Endothelial cell of umbilical vein (primary cell): ENCODE measurements around the gene INPP5J. TPM values are rescaled to one million over a fixed set of nuclear protein-coding genes. Genes with fewer than 3 reads are reported as not detected.

Source experiments
- BruUV-seq: library from RNA; stranded (reverse); fragments of 400-500 nt; replicated peaks from 2 replicates; lab custom pipeline; 2021; lab: Mats Ljungman, UMichigan
- CTCF ChIA-PET: fragments of 300-600, 350-600 bp; sonication (Branson Sonifier 250); formaldehyde crosslinking; loops from one replicate; lab custom pipeline; 2021; ENCODE audit warnings: antibody characterized with exemption, inconsistent platforms; lab: Charles Lee
- POLR2A ChIA-PET: fragments of 300-600, 350-600 bp; sonication (Branson Sonifier 250); formaldehyde crosslinking; loops from one replicate; lab custom pipeline; 2021; ENCODE audit warnings: antibody characterized with exemption, inconsistent platforms; lab: Charles Lee
- DNase-seq: peaks from one replicate; pipeline ENCODE4 v3.0.0-alpha.2; 2011; ENCODE audit warnings: low read depth, low spot score
- FAIRE-seq: peaks from 2 replicates; lab custom pipeline; 2011; peaks lifted over from hg19 to GRCh38; lab: Jason Lieb, UNC
- H2AFZ ChIP-seq: 2 replicates; pipeline ENCODE4 v1.6.0; 2012; ENCODE audit warnings: low read depth, low read length, control low read depth, inconsistent platforms
- H3K27ac ChIP-seq: 2 replicates; pipeline ENCODE4 v1.5.1; 2011; ENCODE audit warnings: low read depth, mild to moderate bottlenecking, control low read depth, low read length, moderate library complexity; ENCODE audit not compliant: insufficient read depth
- H3K27me3 ChIP-seq, 2 experiments: 2 replicates each; pipeline versions ENCODE4 v1.6.0 to v1.6.1; 2011; ENCODE audit warnings: low read length in 2 of 2, mixed read lengths in 1 of 2; ENCODE audit not compliant: control insufficient read depth in 2 of 2, insufficient read depth in 2 of 2
- H3K36me3 ChIP-seq, 2 experiments: 2 replicates in 1 of 2; 3 replicates in 1 of 2; pipeline ENCODE4 v1.5.1; 2011; ENCODE audit warnings: low read length in 2 of 2, mild to moderate bottlenecking in 1 of 2, moderate library complexity in 1 of 2; ENCODE audit not compliant: control insufficient read depth in 2 of 2, insufficient read depth in 2 of 2; ENCODE audit errors: extremely low read depth in 1 of 2
- H3K4me1 ChIP-seq: 3 replicates; pipeline ENCODE4 v1.5.1; 2011; ENCODE audit warnings: mild to moderate bottlenecking, low read length; ENCODE audit not compliant: control insufficient read depth, insufficient read depth; ENCODE audit errors: extremely low read depth
- H3K4me2 ChIP-seq: 2 replicates; pipeline ENCODE4 v1.6.1; 2011; ENCODE audit warnings: low read length, control low read depth, mixed read lengths; ENCODE audit not compliant: insufficient read depth
- H3K4me3 ChIP-seq, 3 experiments: fragments of 200-600 bp in 1 of 3; sonication (generic), shearing (Covaris generic) in 1 of 3; replicated peaks in 1 of 3; 2 replicates each; pipeline ENCODE4 v1.5.1; 2011 to 2016; ENCODE audit warnings: control low read depth in 3 of 3, low read length in 3 of 3, mild to moderate bottlenecking in 2 of 3, inconsistent platforms in 1 of 3, low read depth in 1 of 3, moderate library complexity in 1 of 3; ENCODE audit not compliant: insufficient read depth in 1 of 3
- H3K79me2 ChIP-seq: 2 replicates; pipeline ENCODE4 v1.6.0; 2012; ENCODE audit warnings: low read length, inconsistent platforms; ENCODE audit not compliant: control insufficient read depth, insufficient read depth
- H3K9ac ChIP-seq: replicated peaks from 2 replicates; pipeline ENCODE3; 2011; ENCODE audit warnings: low read length, control low read depth; ENCODE audit not compliant: insufficient read depth; ENCODE audit errors: extremely low read depth
- H3K9me1 ChIP-seq: replicated peaks from 3 replicates; pipeline ENCODE4 v1.6.0; 2011; ENCODE audit warnings: mild to moderate bottlenecking, low read length; ENCODE audit not compliant: control insufficient read depth, insufficient read depth; ENCODE audit errors: extremely low read depth
- H3K9me3 ChIP-seq: replicated peaks from 2 replicates; pipeline ENCODE4 v1.5.1; 2012; ENCODE audit warnings: low read length, inconsistent platforms; ENCODE audit not compliant: control insufficient read depth, insufficient read depth
- H4K20me1 ChIP-seq: replicated peaks from 2 replicates; pipeline ENCODE3; 2011; ENCODE audit warnings: mild to moderate bottlenecking, low read length; ENCODE audit not compliant: control insufficient read depth, insufficient read depth; ENCODE audit errors: extremely low read depth
- EZH2 ChIP-seq: IDR thresholded peaks from 2 replicates; pipeline ENCODE4 v1.6.1; 2012; ENCODE audit warnings: borderline replicate concordance, low read depth, mild to moderate bottlenecking, moderate library complexity, low read length, inconsistent platforms; ENCODE audit not compliant: severe bottlenecking
- FOS ChIP-seq: IDR thresholded peaks from 2 replicates; pipeline ENCODE4 v1.6.1; 2011; ENCODE audit warnings: mild to moderate bottlenecking, low read length, moderate library complexity, borderline replicate concordance; ENCODE audit not compliant: insufficient read depth
- GATA2 ChIP-seq: IDR thresholded peaks from 2 replicates; pipeline ENCODE4 v1.7.0; 2011; ENCODE audit warnings: low read depth, mild to moderate bottlenecking, moderate library complexity, mixed read lengths, low read length; ENCODE audit not compliant: insufficient read length, insufficient read depth
- JUN ChIP-seq: IDR thresholded peaks from 2 replicates; pipeline ENCODE4 v1.6.1; 2011; ENCODE audit warnings: borderline replicate concordance, low read depth; ENCODE audit not compliant: insufficient read length, insufficient read depth
- MYC ChIP-seq: IDR thresholded peaks from one replicate; pipeline ENCODE4 v1.6.1; 2011; ENCODE audit warnings: mild to moderate bottlenecking, low read depth, low read length
- POLR2A ChIP-seq: IDR thresholded peaks from 2 replicates; pipeline ENCODE4 v1.6.1; 2012; ENCODE audit warnings: low read depth, mild to moderate bottlenecking, control low read depth, low read length
- POLR2AphosphoS5 ChIP-seq: IDR thresholded peaks from 2 replicates; pipeline ENCODE4 v1.6.1; 2012; ENCODE audit warnings: low read depth, mild to moderate bottlenecking, control low read depth, low read length, moderate library complexity; ENCODE audit not compliant: insufficient read depth
- dilution Hi-C: fragments of 300-500 bp; cut with MboI; formaldehyde crosslinking; loops from one replicate; pipeline ENCODE4 v1.15.0; 2019; ENCODE audit warnings: low sequenced_read_pairs; ENCODE audit not compliant: extremely low pct_ligation_motif_present
- intact Hi-C: fragments of 100-400 bp; cut with micrococcal nuclease; formaldehyde crosslinking; loops from one replicate; pipeline ENCODE4 v1.10.0; 2022
- polyA plus RNA-seq, 4 experiments: library from polyadenylated mRNA; depleted of rRNA in 3 of 4; stranded (reverse) in 3 of 4; unstranded in 1 of 4; fragments of >200 nt; gene quantifications; 2 replicates each; pipeline versions ENCODE4 v1.2.1 to v1.2.3, GENCODE V29; 2011 to 2012; ENCODE audit warnings: missing spikeins in 1 of 4
- total RNA-seq: library from RNA; stranded (reverse); gene quantifications from 2 replicates; pipeline ENCODE4 v1.2.3, GENCODE V29; 2021
- TF ChIP-seq, protein P1 (sequence below), 2 donors: IDR thresholded peaks; 1 replicate in 1 of 2; 2 replicates in 1 of 2; pipeline ENCODE4 v1.5.1; 2011; ENCODE audit warnings: low read length in 2 of 2, mild to moderate bottlenecking in 2 of 2, moderate library complexity in 2 of 2, control low read depth in 1 of 2, inconsistent platforms in 1 of 2, low read depth in 1 of 2; ENCODE audit not compliant: insufficient read depth in 1 of 2; ENCODE audit errors: extremely low read depth in 1 of 2
- TF ChIP-seq, protein P2 (sequence below): IDR thresholded peaks from 2 replicates; pipeline ENCODE4 v1.6.1; 2011; ENCODE audit not compliant: insufficient read depth, insufficient read length

The INPP5J gene
- total and polyA plus RNA-seq, 2 donors (not counting 3 experiments of a cell fraction or from before 2014, with no cell fraction given), result 0.43 to 0.49 TPM

DNA sequence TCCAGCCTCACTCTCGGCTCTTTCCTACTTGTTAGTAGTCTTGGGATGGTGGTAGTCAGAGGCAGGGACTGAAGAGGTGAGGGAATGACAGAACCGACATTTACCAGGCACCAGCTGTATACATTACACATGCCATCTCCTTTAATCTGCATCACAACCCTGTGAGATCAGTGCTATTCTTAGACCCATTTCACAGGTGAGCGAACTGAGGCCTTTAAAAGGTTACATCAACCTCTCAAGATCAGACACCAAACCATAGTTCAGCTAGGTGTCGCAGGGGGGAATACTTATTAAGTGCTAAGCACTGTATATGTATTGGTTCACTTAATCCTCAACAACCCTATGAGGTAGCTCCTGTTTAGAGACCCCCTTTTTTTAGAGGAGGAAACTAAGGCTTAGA lies 11.9 kb downstream of the INPP5J start:
- Histone ChIP-seq H3K4me1 (no peaks in the 10 kb centered on the region), H3K9ac (no peak overlapping the region), H3K4me2 (no peak overlapping the region), H3K27me3 (no peaks in the 10 kb centered on the region), H3K36me3 (no peaks in the 10 kb centered on the region), H3K79me2 (no peaks in the 10 kb centered on the region), H3K9me3 (no peaks in the 10 kb centered on the region), H4K20me1 (no peaks in the 10 kb centered on the region), H3K9me1 (no peaks in the 10 kb centered on the region), H3K4me3 (no peak overlapping the region), H2AFZ (no peak overlapping the region), H3K27ac (no peak overlapping the region)
- dilution Hi-C loops, result no loop called here
- BruUV-seq, result no TSS peak
- DNase-seq (no peak), FAIRE-seq (no peak)
- intact Hi-C loops, result no loop called here
- POLR2A ChIA-PET, result no interaction called here
- TF ChIP-seq, protein P1, sequence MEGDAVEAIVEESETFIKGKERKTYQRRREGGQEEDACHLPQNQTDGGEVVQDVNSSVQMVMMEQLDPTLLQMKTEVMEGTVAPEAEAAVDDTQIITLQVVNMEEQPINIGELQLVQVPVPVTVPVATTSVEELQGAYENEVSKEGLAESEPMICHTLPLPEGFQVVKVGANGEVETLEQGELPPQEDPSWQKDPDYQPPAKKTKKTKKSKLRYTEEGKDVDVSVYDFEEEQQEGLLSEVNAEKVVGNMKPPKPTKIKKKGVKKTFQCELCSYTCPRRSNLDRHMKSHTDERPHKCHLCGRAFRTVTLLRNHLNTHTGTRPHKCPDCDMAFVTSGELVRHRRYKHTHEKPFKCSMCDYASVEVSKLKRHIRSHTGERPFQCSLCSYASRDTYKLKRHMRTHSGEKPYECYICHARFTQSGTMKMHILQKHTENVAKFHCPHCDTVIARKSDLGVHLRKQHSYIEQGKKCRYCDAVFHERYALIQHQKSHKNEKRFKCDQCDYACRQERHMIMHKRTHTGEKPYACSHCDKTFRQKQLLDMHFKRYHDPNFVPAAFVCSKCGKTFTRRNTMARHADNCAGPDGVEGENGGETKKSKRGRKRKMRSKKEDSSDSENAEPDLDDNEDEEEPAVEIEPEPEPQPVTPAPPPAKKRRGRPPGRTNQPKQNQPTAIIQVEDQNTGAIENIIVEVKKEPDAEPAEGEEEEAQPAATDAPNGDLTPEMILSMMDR (IDR thresholded peaks at IDR 0.05; ENCODE audit: extremely low read depth in 1 of 2, insufficient read depth in 1 of 2, low read depth in 1 of 2, low read length in 2 of 2), result no peak
- TF ChIP-seq, protein P2, sequence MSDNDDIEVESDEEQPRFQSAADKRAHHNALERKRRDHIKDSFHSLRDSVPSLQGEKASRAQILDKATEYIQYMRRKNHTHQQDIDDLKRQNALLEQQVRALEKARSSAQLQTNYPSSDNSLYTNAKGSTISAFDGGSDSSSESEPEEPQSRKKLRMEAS, result no peak
- TF ChIP-seq JUN, result no peak
- no peak for TF ChIP-seq GATA2
- TF ChIP-seq MYC, result no peak
- CTCF ChIA-PET, result interaction anchor here (1.2 to 3.4 kb wide), 3 partner anchors 9 to 27 kb away, joined by 4 to 16 read pairs (median 11); partner anchors contain the start of gene SELENOM

DNA sequence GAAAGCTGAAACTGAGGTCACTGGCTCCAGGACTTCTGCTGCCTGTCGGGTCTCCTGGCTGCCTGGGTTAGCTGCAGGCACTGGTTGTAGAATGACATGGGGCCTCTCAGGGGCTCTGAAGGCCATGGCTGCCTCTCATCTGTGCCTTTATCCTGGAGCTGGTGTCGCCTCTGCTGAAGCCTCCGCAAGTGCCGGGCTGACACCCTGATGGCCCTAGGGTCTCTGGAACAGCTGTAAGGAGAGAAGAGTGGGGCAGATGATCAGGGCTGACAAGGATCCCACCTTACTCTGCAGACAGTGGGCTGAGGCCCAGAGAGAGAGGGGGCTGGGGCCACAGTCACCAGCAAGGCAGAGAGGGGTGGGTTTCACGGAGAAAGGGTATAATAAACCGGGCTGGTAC lies 12.9 kb downstream of the INPP5J start:
- CTCF ChIA-PET, result interaction anchor here (0.9 to 3.4 kb wide), 4 partner anchors 8 to 28 kb away, joined by 3 to 16 read pairs (median 8); partner anchors contain the start of gene SELENOM
- H3K36me3 ChIP-seq, result no peaks in the 10 kb centered on the region
- H3K4me2 ChIP-seq, result no peak overlapping the region
- TF ChIP-seq GATA2 (no peak), MYC (no peak), EZH2 (no peak), FOS (no peak), POLR2AphosphoS5 (no peak), JUN (no peak), POLR2A (no peak)
- TF ChIP-seq, protein P2, result no peak
- TF ChIP-seq, protein P1 (IDR thresholded peaks at IDR 0.05; ENCODE audit: extremely low read depth in 1 of 2, insufficient read depth in 1 of 2, low read depth in 1 of 2, low read length in 2 of 2), result no peak
- DNase-seq (no peak), FAIRE-seq (no peak)
- H3K9me1 ChIP-seq, result no peaks in the 10 kb centered on the region
- no peaks in the 10 kb centered on the region for H3K79me2 ChIP-seq
- no peak overlapping the region for H3K4me3 ChIP-seq
- H3K4me1 ChIP-seq, result no peaks in the 10 kb centered on the region
- POLR2A ChIA-PET, result no interaction called here
- dilution Hi-C loops, result no loop called here
- BruUV-seq, result no TSS peak
- H2AFZ ChIP-seq, result no peak overlapping the region
- H3K9me3 ChIP-seq, result no peaks in the 10 kb centered on the region
- H3K27me3 ChIP-seq, result no peaks in the 10 kb centered on the region
- H4K20me1 ChIP-seq, result no peaks in the 10 kb centered on the region
- no peak overlapping the region for H3K27ac ChIP-seq
- H3K9ac ChIP-seq, result no peak overlapping the region
- intact Hi-C loops, result no loop called here
